ENCODE results near the gene GRIK5.

GRIK5 gene

DNA sequence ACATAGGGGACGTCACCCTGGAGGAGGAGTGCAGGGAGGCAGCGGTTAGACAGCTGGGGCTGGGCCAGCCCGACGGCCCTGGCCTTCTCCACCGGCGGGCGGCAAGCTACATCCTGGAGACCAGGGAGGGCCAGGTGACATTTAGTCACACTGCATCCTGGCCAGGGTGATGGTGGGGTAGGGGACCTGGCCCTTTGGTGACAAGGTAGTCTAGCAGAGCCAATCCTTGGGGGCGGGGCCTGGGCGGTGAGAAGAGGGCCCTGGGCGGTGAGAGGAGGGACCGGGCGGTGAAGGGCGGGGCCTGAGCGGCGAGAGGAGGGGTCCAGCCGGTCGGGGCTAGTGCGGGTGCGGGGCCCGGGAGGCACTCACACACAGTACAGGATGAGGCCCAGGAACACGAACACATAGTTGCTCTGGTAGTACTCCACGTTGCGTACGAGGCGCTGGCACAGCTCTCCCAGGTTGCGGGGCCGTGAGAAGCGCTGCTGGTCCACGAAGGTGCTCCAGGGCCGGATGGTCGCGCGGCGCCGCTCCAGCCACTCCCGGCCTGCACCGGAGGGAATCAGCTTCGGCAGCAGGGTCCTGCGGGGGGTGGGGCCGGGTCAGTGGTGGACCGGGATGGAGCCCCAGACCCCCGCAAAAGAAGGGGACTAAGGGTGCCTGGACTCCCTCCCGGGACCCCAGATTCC is 111.5 kb downstream of the GRIK5 start (continued):
- TF ChIP-seq ZNF571 (tag by site-specific recombination; IDR thresholded peaks at IDR 0.05) (no peak), ZNF202 (tag by site-specific recombination; IDR thresholded peaks at IDR 0.05; ENCODE audit: borderline replicate concordance) (no peak), ZNF837 (tag by site-specific recombination; IDR thresholded peaks at IDR 0.05) (peak; percentile 58; the same call in 1 of the 2 replicates), ZNF23 (tag by site-specific recombination; IDR thresholded peaks at IDR 0.05; ENCODE audit: borderline replicate concordance) (no peak), ZNF274 (IDR thresholded peaks at IDR 0.05; ENCODE audit: low read length) (no peak), ZNF274 (tag by site-specific recombination; IDR thresholded peaks at IDR 0.05; ENCODE audit: borderline replicate concordance) (0 out of 2 replicates have a peak, but pooled peaks have one; percentile 58), ZNF624 (tag by site-specific recombination; IDR thresholded peaks at IDR 0.05) (no peak), ZFP3 (tag by site-specific recombination; IDR thresholded peaks at IDR 0.05; ENCODE audit: low read depth) (no peak), ZSCAN30 (tag by site-specific recombination; IDR thresholded peaks at IDR 0.05) (peak; percentile 70; the same call in 1 of the 2 replicates), ZBTB20 (tag by site-specific recombination; IDR thresholded peaks at IDR 0.05) (peak; percentile 100), GFI1B (tag by site-specific recombination; IDR thresholded peaks at IDR 0.05) (0 out of 2 replicates have a peak, but pooled peaks have one; percentile 16), ZNF157 (tag by site-specific recombination; IDR thresholded peaks at IDR 0.05) (no peak), TRIM28 (IDR thresholded peaks at IDR 0.05; ENCODE audit: borderline replicate concordance, low read length) (no peak), ZNF623 (tag by site-specific recombination; IDR thresholded peaks at IDR 0.05) (peak; percentile 10; the same call in 1 of the 2 replicates), ZNF335 (tag by site-specific recombination; conservative IDR thresholded peaks at IDR 0.05) (peak; percentile 98), ZNF214 (tag by site-specific recombination; IDR thresholded peaks at IDR 0.05; ENCODE audit: borderline replicate concordance) (no peak), ZNF223 (tag by site-specific recombination; IDR thresholded peaks at IDR 0.05) (no peak; the same call in 1 of the 2 replicates)
- TF ChIP-seq, protein P1, sequence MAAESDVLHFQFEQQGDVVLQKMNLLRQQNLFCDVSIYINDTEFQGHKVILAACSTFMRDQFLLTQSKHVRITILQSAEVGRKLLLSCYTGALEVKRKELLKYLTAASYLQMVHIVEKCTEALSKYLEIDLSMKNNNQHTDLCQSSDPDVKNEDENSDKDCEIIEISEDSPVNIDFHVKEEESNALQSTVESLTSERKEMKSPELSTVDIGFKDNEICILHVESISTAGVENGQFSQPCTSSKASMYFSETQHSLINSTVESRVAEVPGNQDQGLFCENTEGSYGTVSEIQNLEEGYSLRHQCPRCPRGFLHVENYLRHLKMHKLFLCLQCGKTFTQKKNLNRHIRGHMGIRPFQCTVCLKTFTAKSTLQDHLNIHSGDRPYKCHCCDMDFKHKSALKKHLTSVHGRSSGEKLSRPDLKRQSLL (tag by site-specific recombination; IDR thresholded peaks at IDR 0.05) = peak; percentile 7; the same call in 1 of the 2 replicates
- TF ChIP-seq, protein P2, sequence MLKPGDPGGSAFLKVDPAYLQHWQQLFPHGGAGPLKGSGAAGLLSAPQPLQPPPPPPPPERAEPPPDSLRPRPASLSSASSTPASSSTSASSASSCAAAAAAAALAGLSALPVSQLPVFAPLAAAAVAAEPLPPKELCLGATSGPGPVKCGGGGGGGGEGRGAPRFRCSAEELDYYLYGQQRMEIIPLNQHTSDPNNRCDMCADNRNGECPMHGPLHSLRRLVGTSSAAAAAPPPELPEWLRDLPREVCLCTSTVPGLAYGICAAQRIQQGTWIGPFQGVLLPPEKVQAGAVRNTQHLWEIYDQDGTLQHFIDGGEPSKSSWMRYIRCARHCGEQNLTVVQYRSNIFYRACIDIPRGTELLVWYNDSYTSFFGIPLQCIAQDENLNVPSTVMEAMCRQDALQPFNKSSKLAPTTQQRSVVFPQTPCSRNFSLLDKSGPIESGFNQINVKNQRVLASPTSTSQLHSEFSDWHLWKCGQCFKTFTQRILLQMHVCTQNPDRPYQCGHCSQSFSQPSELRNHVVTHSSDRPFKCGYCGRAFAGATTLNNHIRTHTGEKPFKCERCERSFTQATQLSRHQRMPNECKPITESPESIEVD (tag by site-specific recombination; IDR thresholded peaks at IDR 0.05) = no peak
- TF ChIP-seq, protein P3, sequence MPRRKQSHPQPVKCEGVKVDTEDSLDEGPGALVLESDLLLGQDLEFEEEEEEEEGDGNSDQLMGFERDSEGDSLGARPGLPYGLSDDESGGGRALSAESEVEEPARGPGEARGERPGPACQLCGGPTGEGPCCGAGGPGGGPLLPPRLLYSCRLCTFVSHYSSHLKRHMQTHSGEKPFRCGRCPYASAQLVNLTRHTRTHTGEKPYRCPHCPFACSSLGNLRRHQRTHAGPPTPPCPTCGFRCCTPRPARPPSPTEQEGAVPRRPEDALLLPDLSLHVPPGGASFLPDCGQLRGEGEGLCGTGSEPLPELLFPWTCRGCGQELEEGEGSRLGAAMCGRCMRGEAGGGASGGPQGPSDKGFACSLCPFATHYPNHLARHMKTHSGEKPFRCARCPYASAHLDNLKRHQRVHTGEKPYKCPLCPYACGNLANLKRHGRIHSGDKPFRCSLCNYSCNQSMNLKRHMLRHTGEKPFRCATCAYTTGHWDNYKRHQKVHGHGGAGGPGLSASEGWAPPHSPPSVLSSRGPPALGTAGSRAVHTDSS (tag by site-specific recombination; IDR thresholded peaks at IDR 0.05) = no peak
- TF ChIP-seq, protein P4, sequence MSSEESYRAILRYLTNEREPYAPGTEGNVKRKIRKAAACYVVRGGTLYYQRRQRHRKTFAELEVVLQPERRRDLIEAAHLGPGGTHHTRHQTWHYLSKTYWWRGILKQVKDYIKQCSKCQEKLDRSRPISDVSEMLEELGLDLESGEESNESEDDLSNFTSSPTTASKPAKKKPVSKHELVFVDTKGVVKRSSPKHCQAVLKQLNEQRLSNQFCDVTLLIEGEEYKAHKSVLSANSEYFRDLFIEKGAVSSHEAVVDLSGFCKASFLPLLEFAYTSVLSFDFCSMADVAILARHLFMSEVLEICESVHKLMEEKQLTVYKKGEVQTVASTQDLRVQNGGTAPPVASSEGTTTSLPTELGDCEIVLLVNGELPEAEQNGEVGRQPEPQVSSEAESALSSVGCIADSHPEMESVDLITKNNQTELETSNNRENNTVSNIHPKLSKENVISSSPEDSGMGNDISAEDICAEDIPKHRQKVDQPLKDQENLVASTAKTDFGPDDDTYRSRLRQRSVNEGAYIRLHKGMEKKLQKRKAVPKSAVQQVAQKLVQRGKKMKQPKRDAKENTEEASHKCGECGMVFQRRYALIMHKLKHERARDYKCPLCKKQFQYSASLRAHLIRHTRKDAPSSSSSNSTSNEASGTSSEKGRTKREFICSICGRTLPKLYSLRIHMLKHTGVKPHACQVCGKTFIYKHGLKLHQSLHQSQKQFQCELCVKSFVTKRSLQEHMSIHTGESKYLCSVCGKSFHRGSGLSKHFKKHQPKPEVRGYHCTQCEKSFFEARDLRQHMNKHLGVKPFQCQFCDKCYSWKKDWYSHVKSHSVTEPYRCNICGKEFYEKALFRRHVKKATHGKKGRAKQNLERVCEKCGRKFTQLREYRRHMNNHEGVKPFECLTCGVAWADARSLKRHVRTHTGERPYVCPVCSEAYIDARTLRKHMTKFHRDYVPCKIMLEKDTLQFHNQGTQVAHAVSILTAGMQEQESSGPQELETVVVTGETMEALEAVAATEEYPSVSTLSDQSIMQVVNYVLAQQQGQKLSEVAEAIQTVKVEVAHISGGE (tag by site-specific recombination; conservative IDR thresholded peaks at IDR 0.05; ENCODE audit: low read depth) = peak; percentile 22
- TF ChIP-seq, protein P5, sequence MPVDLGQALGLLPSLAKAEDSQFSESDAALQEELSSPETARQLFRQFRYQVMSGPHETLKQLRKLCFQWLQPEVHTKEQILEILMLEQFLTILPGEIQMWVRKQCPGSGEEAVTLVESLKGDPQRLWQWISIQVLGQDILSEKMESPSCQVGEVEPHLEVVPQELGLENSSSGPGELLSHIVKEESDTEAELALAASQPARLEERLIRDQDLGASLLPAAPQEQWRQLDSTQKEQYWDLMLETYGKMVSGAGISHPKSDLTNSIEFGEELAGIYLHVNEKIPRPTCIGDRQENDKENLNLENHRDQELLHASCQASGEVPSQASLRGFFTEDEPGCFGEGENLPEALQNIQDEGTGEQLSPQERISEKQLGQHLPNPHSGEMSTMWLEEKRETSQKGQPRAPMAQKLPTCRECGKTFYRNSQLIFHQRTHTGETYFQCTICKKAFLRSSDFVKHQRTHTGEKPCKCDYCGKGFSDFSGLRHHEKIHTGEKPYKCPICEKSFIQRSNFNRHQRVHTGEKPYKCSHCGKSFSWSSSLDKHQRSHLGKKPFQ (tag by site-specific recombination; IDR thresholded peaks at IDR 0.05) = no peak
- TF ChIP-seq, protein P6, sequence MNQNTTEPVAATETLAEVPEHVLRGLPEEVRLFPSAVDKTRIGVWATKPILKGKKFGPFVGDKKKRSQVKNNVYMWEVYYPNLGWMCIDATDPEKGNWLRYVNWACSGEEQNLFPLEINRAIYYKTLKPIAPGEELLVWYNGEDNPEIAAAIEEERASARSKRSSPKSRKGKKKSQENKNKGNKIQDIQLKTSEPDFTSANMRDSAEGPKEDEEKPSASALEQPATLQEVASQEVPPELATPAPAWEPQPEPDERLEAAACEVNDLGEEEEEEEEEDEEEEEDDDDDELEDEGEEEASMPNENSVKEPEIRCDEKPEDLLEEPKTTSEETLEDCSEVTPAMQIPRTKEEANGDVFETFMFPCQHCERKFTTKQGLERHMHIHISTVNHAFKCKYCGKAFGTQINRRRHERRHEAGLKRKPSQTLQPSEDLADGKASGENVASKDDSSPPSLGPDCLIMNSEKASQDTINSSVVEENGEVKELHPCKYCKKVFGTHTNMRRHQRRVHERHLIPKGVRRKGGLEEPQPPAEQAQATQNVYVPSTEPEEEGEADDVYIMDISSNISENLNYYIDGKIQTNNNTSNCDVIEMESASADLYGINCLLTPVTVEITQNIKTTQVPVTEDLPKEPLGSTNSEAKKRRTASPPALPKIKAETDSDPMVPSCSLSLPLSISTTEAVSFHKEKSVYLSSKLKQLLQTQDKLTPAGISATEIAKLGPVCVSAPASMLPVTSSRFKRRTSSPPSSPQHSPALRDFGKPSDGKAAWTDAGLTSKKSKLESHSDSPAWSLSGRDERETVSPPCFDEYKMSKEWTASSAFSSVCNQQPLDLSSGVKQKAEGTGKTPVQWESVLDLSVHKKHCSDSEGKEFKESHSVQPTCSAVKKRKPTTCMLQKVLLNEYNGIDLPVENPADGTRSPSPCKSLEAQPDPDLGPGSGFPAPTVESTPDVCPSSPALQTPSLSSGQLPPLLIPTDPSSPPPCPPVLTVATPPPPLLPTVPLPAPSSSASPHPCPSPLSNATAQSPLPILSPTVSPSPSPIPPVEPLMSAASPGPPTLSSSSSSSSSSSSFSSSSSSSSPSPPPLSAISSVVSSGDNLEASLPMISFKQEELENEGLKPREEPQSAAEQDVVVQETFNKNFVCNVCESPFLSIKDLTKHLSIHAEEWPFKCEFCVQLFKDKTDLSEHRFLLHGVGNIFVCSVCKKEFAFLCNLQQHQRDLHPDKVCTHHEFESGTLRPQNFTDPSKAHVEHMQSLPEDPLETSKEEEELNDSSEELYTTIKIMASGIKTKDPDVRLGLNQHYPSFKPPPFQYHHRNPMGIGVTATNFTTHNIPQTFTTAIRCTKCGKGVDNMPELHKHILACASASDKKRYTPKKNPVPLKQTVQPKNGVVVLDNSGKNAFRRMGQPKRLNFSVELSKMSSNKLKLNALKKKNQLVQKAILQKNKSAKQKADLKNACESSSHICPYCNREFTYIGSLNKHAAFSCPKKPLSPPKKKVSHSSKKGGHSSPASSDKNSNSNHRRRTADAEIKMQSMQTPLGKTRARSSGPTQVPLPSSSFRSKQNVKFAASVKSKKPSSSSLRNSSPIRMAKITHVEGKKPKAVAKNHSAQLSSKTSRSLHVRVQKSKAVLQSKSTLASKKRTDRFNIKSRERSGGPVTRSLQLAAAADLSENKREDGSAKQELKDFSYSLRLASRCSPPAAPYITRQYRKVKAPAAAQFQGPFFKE (tag by site-specific recombination; IDR thresholded peaks at IDR 0.05; ENCODE audit: borderline replicate concordance) = no peak
